ENCODE results near the gene DLD. TPM values are rescaled to one million over a fixed set of nuclear protein-coding genes. Genes with fewer than 3 reads are reported as not detected.

The DLD gene
- total and polyA plus RNA-seq, 2 of the 13 experiments (the other 11 are each of a cell fraction or from before 2014, with no cell fraction given) = 56.8 to 95.2 TPM

GRCh38 chr7:107966711-107967110, 75.7 kb downstream of the DLD start (continued):
- TF ChIP-seq ZBTB33 (CRISPR knock-in tag; IDR thresholded peaks at IDR 0.05) (peak; percentile 94), SAP130 (CRISPR knock-in tag; IDR thresholded peaks at IDR 0.05; ENCODE audit: low read depth) (peak; percentile 63), SOX5 (CRISPR knock-in tag; IDR thresholded peaks at IDR 0.05; ENCODE audit: borderline replicate concordance) (peak; percentile 20; the same call in 1 of the 2 replicates), ZNF138 (CRISPR knock-in tag; IDR thresholded peaks at IDR 0.05; ENCODE audit: low read depth) (0 out of 2 replicates have a peak, but pooled peaks have one; percentile 14), MXI1 (IDR thresholded peaks at IDR 0.05; ENCODE audit: borderline replicate concordance, low read depth, low read length) (peak; percentile 10; the same call in 1 of the 3 replicates), RERE (CRISPR knock-in tag; IDR thresholded peaks at IDR 0.05; ENCODE audit: low read depth) (0 out of 2 replicates have a peak, but pooled peaks have one; percentile 22)

Data from HepG2 (cell line).